Measurements from ENCODE around the gene SLC38A1. TPM values are rescaled to one million over a fixed set of nuclear protein-coding genes. Genes with fewer than 3 reads are reported as not detected.

Gene SLC38A1
- total RNA-seq, 2 experiments from 2014 or later, result 114 to 163 TPM

GRCh38 chr12:46160101-46160980 is 108.5 kb downstream of the SLC38A1 start:
- no peaks in the 10 kb centered on the region for H3K36me3 ChIP-seq (ENCODE audit: insufficient read depth, low read length)
- ChIA-PET POLR2A (interaction anchor here (0.7 kb wide), 1 partner anchor 590 kb away, joined by 3 read pairs; no protein-coding TSS in a partner anchor), CTCF (ENCODE audit: unreplicated experiment) (no interaction called here)
- DNase-seq (ENCODE audit: low spot score), result no peak
- no peaks in the 10 kb centered on the region for H4K20me1 ChIP-seq (ENCODE audit: insufficient read depth, low read length)
- no peak overlapping the region for H3K4me3 ChIP-seq (ENCODE audit: low read depth, low read length, poor library complexity, severe bottlenecking)
- H3K27ac ChIP-seq (ENCODE audit: low read depth, low read length, poor library complexity, severe bottlenecking), result no peak overlapping the region
- TF ChIP-seq CTCF (conservative IDR thresholded peaks at IDR 0.05; ENCODE audit: low read length) (no peak), EZH2phosphoT487 (IDR thresholded peaks at IDR 0.05; ENCODE audit: borderline replicate concordance, low read depth, low read length) (no peak)
- peaks cover 6% of the 10 kb centered on the region; the same call in 1 of the 2 replicates for H3K9me3 ChIP-seq (ENCODE audit: low read length)
- no peak overlapping the region for H3K4me2 ChIP-seq (ENCODE audit: low read length)
- H2AFZ ChIP-seq (ENCODE audit: low read length), result no peak overlapping the region
- intact Hi-C loops (cut with micrococcal nuclease; ENCODE audit: unreplicated experiment), result no loop called here
- no peaks in the 10 kb centered on the region for H3K79me2 ChIP-seq (ENCODE audit: insufficient read depth, low read depth, low read length)
- H3K4me1 ChIP-seq (ENCODE audit: insufficient read depth, low read length, poor library complexity, severe bottlenecking), result no peaks in the 10 kb centered on the region
- H3K9me2 ChIP-seq (ENCODE audit: insufficient read depth, low read length), result no peaks in the 10 kb centered on the region
- BruUV-seq (replicated peaks), result no TSS peak

DNA sequence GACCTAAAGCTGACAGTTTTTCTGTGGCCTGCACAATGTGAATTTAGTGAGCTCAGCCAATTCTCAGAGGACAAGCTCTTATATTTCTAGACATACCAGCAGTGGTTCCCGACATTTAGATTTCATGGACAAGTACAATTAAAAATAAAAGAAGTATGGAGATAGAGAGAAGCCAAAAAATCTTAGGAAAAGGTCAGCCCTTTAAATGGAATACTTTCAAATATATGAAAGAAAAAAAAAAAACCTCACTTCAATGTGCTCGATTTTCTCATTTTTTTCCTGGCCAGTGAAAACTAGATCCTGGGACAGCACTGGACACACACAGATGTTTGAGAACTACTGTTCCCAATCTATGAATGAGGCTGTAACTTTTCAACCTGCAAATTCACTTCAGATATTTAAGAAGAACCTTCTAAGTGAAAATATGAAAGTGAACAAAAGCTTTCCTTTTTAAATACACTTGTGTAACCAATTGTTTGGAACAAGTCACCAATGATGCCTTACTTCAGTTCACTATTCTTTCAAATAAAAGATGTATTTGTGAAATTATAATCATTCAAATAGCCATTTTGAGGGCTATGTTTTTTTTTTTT is 109.4 kb downstream of the SLC38A1 start:
- H3K79me2 ChIP-seq (ENCODE audit: insufficient read depth, low read depth, low read length), result no peaks in the 10 kb centered on the region
- CTCF ChIA-PET (ENCODE audit: unreplicated experiment), result no interaction called here
- peaks cover 6% of the 10 kb centered on the region; the same call in 1 of the 2 replicates for H3K9me3 ChIP-seq (ENCODE audit: low read length)
- no peaks in the 10 kb centered on the region for H4K20me1 ChIP-seq (ENCODE audit: insufficient read depth, low read length)
- BruUV-seq (replicated peaks), result no TSS peak
- DNase-seq (ENCODE audit: low spot score), result no peak
- no peak overlapping the region for H3K27ac ChIP-seq (ENCODE audit: low read depth, low read length, poor library complexity, severe bottlenecking)
- no peaks in the 10 kb centered on the region for H3K9me2 ChIP-seq (ENCODE audit: insufficient read depth, low read length)
- no peak overlapping the region for H3K4me3 ChIP-seq (ENCODE audit: low read depth, low read length, poor library complexity, severe bottlenecking)
- intact Hi-C loops (cut with micrococcal nuclease; ENCODE audit: unreplicated experiment), result loop anchor here (10.0 kb wide), 1 partner anchor 505 kb away; no protein-coding TSS in a partner anchor
- TF ChIP-seq EZH2phosphoT487 (IDR thresholded peaks at IDR 0.05; ENCODE audit: borderline replicate concordance, low read depth, low read length) (no peak), CTCF (conservative IDR thresholded peaks at IDR 0.05; ENCODE audit: low read length) (no peak)
- H2AFZ ChIP-seq (ENCODE audit: low read length), result no peak overlapping the region
- no peaks in the 10 kb centered on the region for H3K4me1 ChIP-seq (ENCODE audit: insufficient read depth, low read length, poor library complexity, severe bottlenecking)
- POLR2A ChIA-PET, result interaction anchor here (0.5 to 0.7 kb wide), 2 partner anchors 113 to 243 kb away, joined by 4 to 5 read pairs; no protein-coding TSS in a partner anchor
- H3K4me2 ChIP-seq (ENCODE audit: low read length), result no peak overlapping the region
- H3K36me3 ChIP-seq (ENCODE audit: insufficient read depth, low read length), result no peaks in the 10 kb centered on the region

Data from OCI-LY7 (cell line).